ENCODE measurements around the gene RNFT2. TPM values are rescaled to one million over a fixed set of nuclear protein-coding genes. Genes with fewer than 3 reads are reported as not detected.

Gene RNFT2
- total and polyA plus RNA-seq, 2 donors from 2014 or later = 4.3 to 6.8 TPM

DNA sequence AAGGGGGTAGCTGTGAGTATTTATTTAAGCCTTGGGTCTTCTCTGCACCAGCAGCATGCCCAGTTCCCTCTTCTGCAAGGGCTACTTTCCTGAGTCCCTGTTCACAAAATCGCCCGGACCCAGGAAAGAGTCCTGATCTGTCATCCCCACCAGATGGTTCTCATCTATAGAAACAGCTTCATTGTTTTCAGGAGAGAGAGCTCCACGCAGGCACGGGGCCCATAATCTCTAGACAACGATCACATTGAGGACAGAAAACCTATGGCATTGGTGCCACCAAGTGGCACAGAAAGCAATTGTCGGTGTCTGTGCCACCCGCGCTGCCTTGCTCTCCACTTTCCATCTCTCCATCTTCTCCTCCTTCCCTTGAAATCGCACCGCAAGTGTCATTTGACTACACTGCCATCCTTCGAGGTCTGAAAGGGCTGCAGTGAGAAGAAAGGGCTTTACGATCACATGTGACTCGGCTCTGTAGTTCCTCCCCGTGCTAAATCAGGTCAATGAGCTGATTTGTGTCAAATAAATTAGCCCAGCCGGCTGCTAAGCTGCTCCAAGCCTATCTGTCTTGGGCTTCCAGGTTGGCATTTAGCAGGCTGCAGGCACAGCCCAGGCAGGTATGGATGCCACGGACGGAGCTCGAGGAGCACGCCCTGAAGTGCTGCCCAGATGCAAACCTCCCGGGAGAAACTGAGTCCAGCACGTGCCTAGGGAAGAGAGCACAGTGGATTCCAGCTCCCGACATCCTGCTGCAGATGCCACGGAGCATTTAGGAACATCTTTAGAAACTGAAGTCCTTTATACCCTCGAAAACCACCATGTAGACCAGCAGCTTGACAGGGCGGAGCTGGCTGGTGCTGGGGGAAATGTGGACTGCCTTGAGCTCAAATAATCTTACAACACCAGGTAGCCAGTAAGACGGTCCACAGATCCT is 29.0 kb upstream of the RNFT2 start:
- intact Hi-C loops (cut with DNase I) = no loop called here
- TF ChIP-seq, protein P1, sequence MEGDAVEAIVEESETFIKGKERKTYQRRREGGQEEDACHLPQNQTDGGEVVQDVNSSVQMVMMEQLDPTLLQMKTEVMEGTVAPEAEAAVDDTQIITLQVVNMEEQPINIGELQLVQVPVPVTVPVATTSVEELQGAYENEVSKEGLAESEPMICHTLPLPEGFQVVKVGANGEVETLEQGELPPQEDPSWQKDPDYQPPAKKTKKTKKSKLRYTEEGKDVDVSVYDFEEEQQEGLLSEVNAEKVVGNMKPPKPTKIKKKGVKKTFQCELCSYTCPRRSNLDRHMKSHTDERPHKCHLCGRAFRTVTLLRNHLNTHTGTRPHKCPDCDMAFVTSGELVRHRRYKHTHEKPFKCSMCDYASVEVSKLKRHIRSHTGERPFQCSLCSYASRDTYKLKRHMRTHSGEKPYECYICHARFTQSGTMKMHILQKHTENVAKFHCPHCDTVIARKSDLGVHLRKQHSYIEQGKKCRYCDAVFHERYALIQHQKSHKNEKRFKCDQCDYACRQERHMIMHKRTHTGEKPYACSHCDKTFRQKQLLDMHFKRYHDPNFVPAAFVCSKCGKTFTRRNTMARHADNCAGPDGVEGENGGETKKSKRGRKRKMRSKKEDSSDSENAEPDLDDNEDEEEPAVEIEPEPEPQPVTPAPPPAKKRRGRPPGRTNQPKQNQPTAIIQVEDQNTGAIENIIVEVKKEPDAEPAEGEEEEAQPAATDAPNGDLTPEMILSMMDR (IDR thresholded peaks at IDR 0.05; ENCODE audit: borderline replicate concordance, extremely low read depth, insufficient read depth) = peak; percentile 59
- Histone ChIP-seq H3K27ac (ENCODE audit: low read depth in 2 of 2, low read length in 2 of 2) (no peak overlapping the region), H3K9ac (ENCODE audit: low read length in 3 of 3) (no peak overlapping the region), H3K9me3 (ENCODE audit: control insufficient read depth in 2 of 3, insufficient read depth in 1 of 3, low read length in 3 of 3) (no peaks in the 10 kb centered on the region), H3K4me1 (ENCODE audit: control insufficient read depth in 2 of 3, insufficient read depth in 2 of 3, low read depth in 1 of 3, low read length in 3 of 3) (peaks cover 0 to 20% (median 13%) of the 10 kb centered on the region in 3 donors), H3K4me3 (ENCODE audit: low read length in 3 of 3) (peak overlapping the region in 2 of 3 donors; percentile 36 to 40), H3K36me3 (ENCODE audit: control insufficient read depth in 2 of 3, insufficient read depth in 3 of 3, low read length in 3 of 3) (peaks cover 0 to 3% (median 0%) of the 10 kb centered on the region in 3 donors), H3K27me3 (ENCODE audit: control insufficient read depth, insufficient read depth, low read length) (peaks cover 9% of the 10 kb centered on the region)
- DNase-seq = peak in 4 of 5 donors; percentile 64 to 88 (median 78)
- no peak for FAIRE-seq

DNA sequence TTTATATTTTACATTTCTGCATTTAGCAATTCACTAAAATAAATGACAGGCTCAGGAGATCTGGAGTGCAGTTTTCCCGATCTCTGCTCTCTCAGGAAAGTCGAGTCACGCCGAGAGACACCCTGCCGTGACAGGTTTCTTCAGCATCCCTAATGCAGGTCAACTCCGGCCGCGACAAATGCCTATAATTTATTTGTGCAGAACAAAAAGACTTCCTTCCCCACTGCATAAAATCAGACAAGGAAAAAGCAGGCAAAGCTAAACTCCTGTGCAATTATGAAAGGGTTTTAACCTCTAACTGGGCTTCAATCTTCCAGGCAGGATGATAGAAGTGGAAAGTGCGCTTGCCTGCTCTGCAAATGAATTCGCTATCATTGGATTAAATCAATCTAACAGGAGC is 28.3 kb upstream of the RNFT2 start:
- Histone ChIP-seq H3K9me3 (ENCODE audit: control insufficient read depth in 2 of 3, insufficient read depth in 1 of 3, low read length in 3 of 3) (no peaks in the 10 kb centered on the region), H3K4me1 (ENCODE audit: control insufficient read depth in 2 of 3, insufficient read depth in 2 of 3, low read depth in 1 of 3, low read length in 3 of 3) (peaks cover 0 to 20% (median 13%) of the 10 kb centered on the region in 3 donors), H3K36me3 (ENCODE audit: control insufficient read depth in 2 of 3, insufficient read depth in 3 of 3, low read length in 3 of 3) (peaks cover 0 to 3% (median 0%) of the 10 kb centered on the region in 3 donors), H3K27ac (ENCODE audit: low read depth in 2 of 2, low read length in 2 of 2) (no peak overlapping the region), H3K27me3 (ENCODE audit: control insufficient read depth, insufficient read depth, low read length) (peaks cover 9% of the 10 kb centered on the region), H3K4me3 (ENCODE audit: low read length in 3 of 3) (no peak overlapping the region), H3K9ac (ENCODE audit: low read length in 3 of 3) (no peak overlapping the region)
- TF ChIP-seq, protein P1 (IDR thresholded peaks at IDR 0.05; ENCODE audit: borderline replicate concordance, extremely low read depth, insufficient read depth) = no peak
- intact Hi-C loops (cut with DNase I) = no loop called here
- DNase-seq (no peak), FAIRE-seq (no peak)

DNA sequence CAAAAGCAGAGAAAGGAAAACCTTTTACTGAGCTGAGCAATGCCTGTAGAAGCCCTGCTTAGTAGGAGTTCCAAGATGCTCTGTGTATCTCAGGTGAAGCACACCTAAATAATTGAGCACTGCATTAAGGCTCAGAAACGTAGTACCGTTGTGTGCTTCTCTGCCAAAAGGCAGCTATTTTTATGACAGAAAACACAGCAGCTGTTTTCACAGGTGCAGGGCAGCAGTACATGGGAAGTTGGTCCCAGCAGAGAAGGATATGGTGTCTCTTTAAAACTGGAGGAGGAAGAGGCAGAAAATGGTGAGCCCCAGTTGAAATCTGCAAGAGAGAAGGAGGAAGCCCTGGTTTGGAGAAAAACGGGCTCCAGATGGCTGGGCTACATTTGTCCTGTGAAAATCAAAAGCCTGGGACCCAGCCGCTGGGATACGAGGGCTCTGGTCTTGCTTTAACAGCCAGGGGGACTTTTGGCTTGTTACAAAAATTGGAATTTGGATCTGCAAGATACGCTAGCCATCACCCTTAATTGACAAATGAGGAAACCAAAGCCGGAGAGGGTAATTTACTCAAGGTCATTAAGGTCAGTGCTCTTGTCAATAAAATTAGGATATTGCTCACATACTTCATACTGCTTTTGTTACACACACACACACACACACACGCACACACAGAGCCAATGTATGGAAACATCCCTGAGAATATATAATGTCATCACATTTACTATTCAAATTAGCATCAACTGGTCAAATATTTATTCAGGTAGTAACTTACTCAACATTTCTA is 27.6 kb upstream of the RNFT2 start:
- Histone ChIP-seq H3K27me3 (ENCODE audit: control insufficient read depth, insufficient read depth, low read length) (peaks cover 9% of the 10 kb centered on the region), H3K9ac (ENCODE audit: low read length in 3 of 3) (no peak overlapping the region), H3K9me3 (ENCODE audit: control insufficient read depth in 2 of 3, insufficient read depth in 1 of 3, low read length in 3 of 3) (no peaks in the 10 kb centered on the region), H3K4me3 (ENCODE audit: low read length in 3 of 3) (no peak overlapping the region), H3K36me3 (ENCODE audit: control insufficient read depth in 2 of 3, insufficient read depth in 3 of 3, low read length in 3 of 3) (peaks cover under 1 to 3% (median 3%) of the 10 kb centered on the region in 3 donors), H3K27ac (ENCODE audit: low read depth in 2 of 2, low read length in 2 of 2) (no peak overlapping the region), H3K4me1 (ENCODE audit: control insufficient read depth in 2 of 3, insufficient read depth in 2 of 3, low read depth in 1 of 3, low read length in 3 of 3) (peaks cover 0 to 20% (median 13%) of the 10 kb centered on the region in 3 donors)
- FAIRE-seq (no peak), DNase-seq (no peak)
- TF ChIP-seq, protein P1 (IDR thresholded peaks at IDR 0.05; ENCODE audit: borderline replicate concordance, extremely low read depth, insufficient read depth) = no peak
- intact Hi-C loops (cut with DNase I) = no loop called here

Measured in kidney (tissue), 14 donors.